Heart right ventricle (tissue), 16 donors: ENCODE results near the gene KLF1. TPM values are rescaled to one million over a fixed set of nuclear protein-coding genes. Genes with fewer than 3 reads are reported as not detected.
A peak's percentile ranks its signal among the peaks of the same experiment; 100 is the strongest.

Experiments used
- ATAC-seq, 8 donors: fragments of 200-7000 bp; cut with Tn5 transposase; one replicate each; pipeline ENCODE4 v1.9.1; 2020; ENCODE audit warnings: mild to moderate bottlenecking in 8 of 8, moderate library complexity in 8 of 8, moderate number of reproducible peaks in 1 of 8
- DNase-seq, 2 donors: peaks; one replicate each; pipeline ENCODE4 v3.0.0-alpha.2; 2020
- H3K27ac ChIP-seq, 10 donors: fragments of 200-600 bp; sonication (generic) in 2 of 10; one replicate each; pipeline versions ENCODE4 v1.5.0 to v1.8.0; 2020 to 2022; ENCODE audit warnings: mild to moderate bottlenecking in 3 of 10
- H3K27me3 ChIP-seq, 7 donors: fragments of 200-600 bp; one replicate each; pipeline ENCODE4 v1.8.0; 2021 to 2022; ENCODE audit warnings: mild to moderate bottlenecking in 2 of 7
- H3K36me3 ChIP-seq, 9 donors: fragments of 200-600 bp; sonication (generic) in 1 of 9; one replicate each; pipeline versions ENCODE4 v1.5.0 to v1.8.0; 2020 to 2022; ENCODE audit warnings: mild to moderate bottlenecking in 2 of 9
- H3K4me1 ChIP-seq, 9 donors: fragments of 200-600 bp; sonication (generic) in 1 of 9; one replicate each; pipeline versions ENCODE4 v1.5.0 to v1.8.0; 2020 to 2022; ENCODE audit warnings: mild to moderate bottlenecking in 4 of 9
- H3K4me3 ChIP-seq, 10 donors: fragments of 200-600 bp; sonication (generic) in 2 of 10; one replicate each; pipeline versions ENCODE4 v1.5.0 to v1.8.0; 2020 to 2022; ENCODE audit warnings: mild to moderate bottlenecking in 7 of 10, moderate library complexity in 2 of 10
- H3K9me3 ChIP-seq, 11 donors: fragments of 200-600 bp in 10 of 11; sonication (generic) in 2 of 11; one replicate each; pipeline versions ENCODE4 v1.5.0 to v1.8.0; 2013 to 2022; ENCODE audit warnings: mild to moderate bottlenecking in 2 of 11, control low read depth in 1 of 11, moderate library complexity in 1 of 11
- whole genome bisulfite sequencing, 2 donors: extraction: QIAGEN DNeasy Blood & Tissue Kit; methylation state at CpG; one replicate each; pipeline ENCODE4 v1.1.7; 2013; ENCODE audit warnings: inconsistent platforms in 1 of 2; 5-methylcytosine and 5-hydroxymethylcytosine counted together
- intact Hi-C, 10 donors: fragments of 100-400 bp; cut with DNase I; formaldehyde crosslinking; loops; one replicate each; pipeline versions ENCODE4 v1.11.1 to v1.14.2; 2022
- polyA plus RNA-seq, 2 donors: library from polyadenylated mRNA; stranded (reverse); fragments of 200-250 nt; gene quantifications; one replicate each; pipeline ENCODE4 v1.2.3, GENCODE V29; 2013
- total RNA-seq, 10 donors: library from RNA; stranded (reverse); fragmentation: NEBNext Ultra II Directional in 3 of 10; extraction: Animal tissue kit (Norgen Biotek cat#: 25700) in 3 of 10; gene quantifications; one replicate each; pipeline versions ENCODE4 v1.2.1 to v1.2.4, GENCODE V29; 2021 to 2023
- TF ChIP-seq, protein P1 (sequence below), 9 donors: fragments of 200-600 bp; sonication (generic) in 2 of 9; IDR thresholded peaks; one replicate each; pipeline versions ENCODE4 v1.5.0 to v1.8.0; 2021 to 2022; ENCODE audit warnings: antibody characterized with exemption in 9 of 9, mild to moderate bottlenecking in 5 of 9, moderate library complexity in 1 of 9
- donor health status: Arrhythmogenic right ventricular cardiomyopathy.
- donor health status: ischemic (EF 13 %, LVEDD 7.1; RV severe dilation, severe dysfunction).
- donor health status: healthy with polysubstance abuse.
- donor health status: DM: no; HTN: yes; CAD: no.
- donor health status: DM: no; HTN: no; CAD: no.
- donor health status: ischemic (EF 25% LVEDD 6.9; RV normal size, moderate dysfunction).
- donor health status: ischemic (EF 25% LVEDD 5.7; RV mildly dilated, moderate dysfunction).
- donor health status: healthy.
- donor health status: DM: yes; HTN: yes; CAD: no.
- donor health status: Ischemic cardiomyopathy.
- donor health status: ischemic (EF 35%, LVEDD 5.7; RV mildly dilated, moderate dysfunction).
- donor health status: nonischemic (EF 11% LVEDD 7.7; RV severe dilation, severe dysfunction).
- donor health status: DM: yes; HTN: yes; CAD: no.
- donor health status: PGD.
- donor health status: ischemic (EF 29% LVEDD 5.4; RV normal size, mild dysfunction).
- donor health status: nonischemic (EF 23%, LVEDD 6.1; RV moderate dilation, normal function).

The KLF1 gene
- total and polyA plus RNA-seq, 12 donors, result 0.13 TPM; not detected in 11

DNA sequence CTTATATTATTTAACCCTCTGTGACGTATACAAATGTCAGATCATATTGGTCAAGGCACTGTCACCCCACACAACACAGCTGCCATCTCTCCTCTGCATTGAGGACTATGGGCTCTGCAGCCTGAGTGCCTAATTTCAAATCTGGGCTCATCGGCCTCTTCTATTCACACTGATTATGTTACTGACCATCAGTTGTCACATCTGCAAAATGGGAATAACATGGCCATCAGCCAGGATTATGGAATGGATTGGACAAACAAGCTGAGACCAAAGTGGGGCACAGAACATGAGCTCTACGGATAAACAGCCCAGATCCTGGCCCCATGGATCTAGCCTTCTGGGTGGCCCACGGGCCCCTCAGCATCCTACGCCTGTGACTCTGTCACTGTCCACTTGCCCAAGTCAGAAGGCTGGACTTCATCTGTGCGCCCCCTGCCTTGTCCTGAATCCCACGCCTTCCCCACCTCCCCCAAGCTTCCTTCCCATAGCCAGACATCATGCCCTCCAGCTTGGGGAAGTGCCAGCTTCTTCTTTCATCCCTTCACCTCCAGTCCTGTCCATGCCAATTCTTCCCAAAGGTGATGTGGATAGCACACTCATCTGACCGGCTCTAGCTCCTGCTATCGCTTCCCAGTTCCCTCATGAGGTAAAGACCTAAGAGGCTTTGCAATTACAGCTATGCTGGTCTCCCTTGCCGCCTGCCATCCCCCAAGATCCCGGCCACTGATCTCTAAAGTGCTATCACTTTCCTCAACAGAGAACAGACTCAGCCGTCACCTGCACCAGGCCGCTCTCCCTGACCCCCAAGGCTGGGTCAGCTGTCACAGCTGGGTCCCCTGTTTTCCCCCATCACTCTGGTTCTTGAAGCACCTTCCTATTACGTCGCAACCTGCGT, 45.6 kb upstream of the KLF1 start:
- peak overlapping the region in 8 of 10 donors; percentile 79 to 90 (median 87) for H3K27ac ChIP-seq
- peak overlapping the region; percentile 57 to 100 (median 86) for H3K4me3 ChIP-seq
- no peaks in the 10 kb centered on the region for H3K27me3 ChIP-seq
- 28 to 36% methylated on average over 16 of the region's 16 CpGs for WGBS, 2 donors
- no peak for DNase-seq
- peaks cover 0 to 41% (median 22%) of the 10 kb centered on the region in 9 donors for H3K36me3 ChIP-seq
- H3K9me3 ChIP-seq, result no peaks in the 10 kb centered on the region
- TF ChIP-seq, protein P1, sequence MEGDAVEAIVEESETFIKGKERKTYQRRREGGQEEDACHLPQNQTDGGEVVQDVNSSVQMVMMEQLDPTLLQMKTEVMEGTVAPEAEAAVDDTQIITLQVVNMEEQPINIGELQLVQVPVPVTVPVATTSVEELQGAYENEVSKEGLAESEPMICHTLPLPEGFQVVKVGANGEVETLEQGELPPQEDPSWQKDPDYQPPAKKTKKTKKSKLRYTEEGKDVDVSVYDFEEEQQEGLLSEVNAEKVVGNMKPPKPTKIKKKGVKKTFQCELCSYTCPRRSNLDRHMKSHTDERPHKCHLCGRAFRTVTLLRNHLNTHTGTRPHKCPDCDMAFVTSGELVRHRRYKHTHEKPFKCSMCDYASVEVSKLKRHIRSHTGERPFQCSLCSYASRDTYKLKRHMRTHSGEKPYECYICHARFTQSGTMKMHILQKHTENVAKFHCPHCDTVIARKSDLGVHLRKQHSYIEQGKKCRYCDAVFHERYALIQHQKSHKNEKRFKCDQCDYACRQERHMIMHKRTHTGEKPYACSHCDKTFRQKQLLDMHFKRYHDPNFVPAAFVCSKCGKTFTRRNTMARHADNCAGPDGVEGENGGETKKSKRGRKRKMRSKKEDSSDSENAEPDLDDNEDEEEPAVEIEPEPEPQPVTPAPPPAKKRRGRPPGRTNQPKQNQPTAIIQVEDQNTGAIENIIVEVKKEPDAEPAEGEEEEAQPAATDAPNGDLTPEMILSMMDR (IDR thresholded peaks at IDR 0.05), result no peak
- H3K4me1 ChIP-seq, result peaks cover 0 to 34% (median 14%) of the 10 kb centered on the region in 9 donors
- intact Hi-C loops, result no loop called here
- ATAC-seq, result peak in 2 of 8 donors; percentile 0

DNA sequence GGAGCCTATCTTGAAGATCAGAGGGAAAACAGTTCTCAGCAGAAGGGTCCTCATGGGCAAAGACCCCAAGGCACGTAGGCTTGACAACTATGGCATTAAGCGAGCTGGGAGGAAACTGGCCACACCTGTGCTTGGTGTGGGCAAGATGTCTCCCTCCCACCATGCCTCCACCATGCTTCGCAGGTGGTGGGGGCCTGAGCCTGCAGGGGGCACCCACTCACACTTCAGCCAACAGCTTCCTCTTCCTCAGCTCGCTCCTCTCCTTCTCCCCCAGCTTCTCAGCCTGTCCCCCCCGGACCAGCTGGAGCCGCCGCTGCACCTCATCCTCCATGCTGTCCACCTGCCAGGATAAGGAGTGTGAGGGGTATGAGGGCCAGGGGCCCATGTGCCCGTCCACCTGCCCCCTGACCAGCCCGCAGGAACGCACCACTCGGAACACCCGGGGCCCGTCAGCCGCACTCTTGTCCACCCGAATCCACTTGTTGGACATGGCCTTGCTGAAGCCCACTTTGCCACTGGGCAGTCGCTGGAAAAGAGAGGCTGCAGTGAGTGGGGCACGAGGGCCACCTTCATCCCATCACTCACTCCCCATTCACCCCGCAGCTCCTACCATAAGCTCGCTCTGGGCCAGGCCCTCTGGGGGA, 43.1 kb upstream of the KLF1 start:
- no peak for ATAC-seq
- WGBS, 2 donors, result 90 to 94% methylated on average over 19 of the region's 19 CpGs
- H3K36me3 ChIP-seq, result peaks cover 0 to 66% (median 43%) of the 10 kb centered on the region in 9 donors

DNA sequence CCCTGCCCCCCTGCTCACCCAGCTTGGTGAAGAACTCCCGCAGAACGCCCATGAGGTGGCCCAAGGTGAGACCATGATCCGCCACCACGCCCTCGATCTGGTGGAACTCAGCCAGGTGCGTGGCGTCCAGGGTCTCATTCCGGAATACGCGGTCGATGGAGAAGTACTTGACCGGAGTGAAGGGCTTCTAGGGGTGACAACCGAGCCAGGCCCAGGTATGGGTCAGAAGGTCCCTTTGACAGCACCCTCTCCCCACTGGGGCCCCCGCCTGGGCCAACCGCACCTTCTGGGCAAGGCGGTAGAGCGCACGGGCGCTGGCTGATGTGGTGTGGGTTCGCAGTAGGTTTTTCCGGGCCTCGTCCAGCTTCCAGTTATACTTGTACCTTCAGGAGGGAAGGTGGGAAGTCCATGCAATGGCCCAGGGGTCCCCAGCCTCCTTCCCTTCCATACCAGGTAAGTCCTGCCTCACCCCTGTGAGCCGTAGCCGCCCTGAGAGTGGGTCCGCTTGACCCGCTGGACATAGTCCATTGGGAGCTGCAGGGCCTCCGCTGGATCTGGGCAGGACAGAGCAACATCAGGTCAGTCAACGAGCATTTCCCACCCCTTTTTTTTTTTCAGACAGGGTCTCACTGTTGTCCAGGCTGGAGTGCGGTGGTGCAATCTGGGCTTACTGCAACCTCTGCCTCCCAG, 37.8 kb upstream of the KLF1 start:
- H3K4me3 ChIP-seq, result no peak overlapping the region
- WGBS, 2 donors, result 96 to 97% methylated on average over 29 of the region's 29 CpGs
- no peak for DNase-seq
- intact Hi-C loops, result no loop called here
- no peaks in the 10 kb centered on the region for H3K9me3 ChIP-seq
- no peaks in the 10 kb centered on the region for H3K4me1 ChIP-seq
- H3K27me3 ChIP-seq, result no peaks in the 10 kb centered on the region
- no peak overlapping the region for H3K27ac ChIP-seq
- peaks cover 0 to 82% (median 69%) of the 10 kb centered on the region in 9 donors for H3K36me3 ChIP-seq
- TF ChIP-seq, protein P1 (IDR thresholded peaks at IDR 0.05), result no peak
- ATAC-seq, result peak in 1 of 8 donors; percentile 11

More for the DNA sequence above, 43.1 kb upstream of the KLF1 start:
- intact Hi-C loops, result no loop called here
- no peak overlapping the region for H3K4me3 ChIP-seq
- H3K27me3 ChIP-seq, result no peaks in the 10 kb centered on the region
- H3K9me3 ChIP-seq, result no peaks in the 10 kb centered on the region
- TF ChIP-seq, protein P1 (IDR thresholded peaks at IDR 0.05), result no peak
- H3K27ac ChIP-seq, result no peak overlapping the region
- no peak for DNase-seq
- peaks cover 0 to 22% (median 14%) of the 10 kb centered on the region in 9 donors for H3K4me1 ChIP-seq

DNA sequence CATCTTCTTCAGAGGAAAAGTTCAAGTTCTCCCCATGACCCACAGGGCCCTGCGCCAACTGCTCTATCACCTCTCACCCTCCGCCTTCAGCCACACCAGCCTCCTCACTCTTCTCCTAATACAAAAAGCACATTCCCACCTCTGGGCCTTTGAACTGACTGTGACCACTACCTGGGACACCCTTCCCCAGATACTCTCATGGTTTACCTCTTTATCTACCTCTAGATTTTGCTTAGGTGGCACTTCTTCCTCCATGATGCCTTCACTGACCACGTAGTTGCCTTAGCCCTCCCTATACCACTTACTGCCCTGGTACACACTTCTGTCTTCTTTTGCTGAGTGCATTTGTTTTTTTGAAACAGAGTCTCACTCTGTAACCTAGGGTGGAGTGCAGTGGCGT, 36.0 kb upstream of the KLF1 start:
- WGBS, 2 donors, result 94 to 97% methylated on average over 4 of the region's 4 CpGs
- no peak overlapping the region for H3K27ac ChIP-seq
- H3K27me3 ChIP-seq, result no peaks in the 10 kb centered on the region
- DNase-seq, result no peak
- no peak overlapping the region for H3K4me3 ChIP-seq
- no peaks in the 10 kb centered on the region for H3K9me3 ChIP-seq
- H3K4me1 ChIP-seq, result peaks cover 0 to 12% (median 5%) of the 10 kb centered on the region in 9 donors
- peaks cover 0 to 64% (median 52%) of the 10 kb centered on the region in 9 donors for H3K36me3 ChIP-seq
- intact Hi-C loops, result no loop called here
- TF ChIP-seq, protein P1 (IDR thresholded peaks at IDR 0.05), result no peak
- no peak for ATAC-seq
